Erythroblast (primary cell): ENCODE data around the gene PRKCE.

Experiments
- DNase-seq, 2 experiments: peaks; one replicate each; lab custom pipeline; 2025; lab: John Stamatoyannopoulos, UW
- GATA1 ChIP-seq: IDR thresholded peaks from 2 replicates; pipeline ENCODE4 v1.6.1; 2011; ENCODE audit warnings: low read depth, mild to moderate bottlenecking, control low read depth, low read length, moderate library complexity
- POLR2A ChIP-seq: IDR thresholded peaks from 2 replicates; pipeline ENCODE4 v1.6.1; 2011; ENCODE audit warnings: mild to moderate bottlenecking, low read length

PRKCE gene

GRCh38 chr2:46167406-46167805 lies 515.9 kb downstream of the PRKCE start:
- no peak for DNase-seq

GRCh38 chr2:46167924-46168323 lies 516.4 kb downstream of the PRKCE start:
- no peak for TF ChIP-seq GATA1
- no peak for TF ChIP-seq POLR2A
- no peak for DNase-seq

More at GRCh38 chr2:46167406-46167805, 515.9 kb downstream of the PRKCE start:
- TF ChIP-seq GATA1 = no peak
- TF ChIP-seq POLR2A = no peak

GRCh38 chr2:46169467-46169866 lies 518.0 kb downstream of the PRKCE start:
- no peak for DNase-seq

GRCh38 chr2:46170026-46170425 lies 518.6 kb downstream of the PRKCE start:
- TF ChIP-seq POLR2A = no peak
- no peak for TF ChIP-seq GATA1
- DNase-seq = no peak

More at GRCh38 chr2:46169467-46169866, 518.0 kb downstream of the PRKCE start:
- TF ChIP-seq POLR2A (no peak), GATA1 (no peak)

GRCh38 chr2:46170611-46171350 lies 519.3 kb downstream of the PRKCE start:
- TF ChIP-seq GATA1 (no peak), POLR2A (no peak)
- no peak for DNase-seq

GRCh38 chr2:46171411-46171953 lies 520.0 kb downstream of the PRKCE start:
- no peak for DNase-seq
- no peak for TF ChIP-seq POLR2A
- no peak for TF ChIP-seq GATA1

GRCh38 chr2:46171996-46172546 lies 520.6 kb downstream of the PRKCE start:
- no peak for DNase-seq
- TF ChIP-seq POLR2A = no peak
- no peak for TF ChIP-seq GATA1

- no peak for DNase-seq
Measured at GRCh38 chr2:46173030-46173429, 521.6 kb downstream of the PRKCE start.

GRCh38 chr2:46173636-46174250 lies 522.3 kb downstream of the PRKCE start:
- no peak for DNase-seq
- TF ChIP-seq GATA1 = no peak
- no peak for TF ChIP-seq POLR2A

More at GRCh38 chr2:46173030-46173429, 521.6 kb downstream of the PRKCE start:
- TF ChIP-seq POLR2A (no peak), GATA1 (no peak)

GRCh38 chr2:46174345-46175170 lies 523.1 kb downstream of the PRKCE start:
- no peak for TF ChIP-seq POLR2A
- no peak for TF ChIP-seq GATA1
- no peak for DNase-seq

GRCh38 chr2:46175419-46175818 lies 523.9 kb downstream of the PRKCE start:
- TF ChIP-seq GATA1 (no peak), POLR2A (no peak)
- DNase-seq = no peak

- TF ChIP-seq POLR2A (no peak), GATA1 (no peak)
- no peak for DNase-seq
Measured at GRCh38 chr2:46177461-46178089, 526.1 kb downstream of the PRKCE start.
